ENCODE measurements around the gene NSF.
"Not testable (repeated sequence)": the region's sequence is repeated elsewhere in the genome, so short reads cannot be mapped to it uniquely, and the experiment has no call there.

GRCh38 chr17:46652024-46652643 lies 61.7 kb downstream of the NSF start:
- TF ChIP-seq CTCF (IDR thresholded peaks at IDR 0.05); ZFX (IDR thresholded peaks at IDR 0.05; ENCODE audit: borderline replicate concordance): not testable (repeated sequence)
